PC-3 (cell line): Measurements from ENCODE around the gene ZNF346. TPM values are rescaled to one million over a fixed set of nuclear protein-coding genes. Genes with fewer than 3 reads are reported as not detected.

ENCODE experiments used
- ATAC-seq: fragments of 200-7000 bp; cut with Tn5 transposase; 2 replicates; pipeline ENCODE4 v1.9.1; 2020; ENCODE audit warnings: mild to moderate bottlenecking, moderate library complexity
- BruUV-seq: library from RNA; stranded (reverse); fragments of 400-500 nt; replicated peaks from 2 replicates; lab custom pipeline; 2021; lab: Mats Ljungman, UMichigan
- CTCF ChIA-PET: fragments of 300-600 bp; sonication (Branson Sonifier 250); formaldehyde crosslinking; loops from one replicate; lab custom pipeline; 2022; ENCODE audit warnings: antibody characterized with exemption; lab: Charles Lee
- POLR2A ChIA-PET: fragments of 300-600 bp; sonication (Branson Sonifier 250); formaldehyde crosslinking; loops from one replicate; lab custom pipeline; 2022; ENCODE audit warnings: antibody characterized with exemption; ENCODE audit not compliant: unreplicated experiment; lab: Charles Lee
- DNase-seq: peaks from one replicate; pipeline ENCODE4 v3.0.0-alpha.2; 2015
- H2AFZ ChIP-seq: fragments of 300-600 bp; sonication (generic); 2 replicates; pipeline ENCODE4 v1.6.0; 2016; ENCODE audit warnings: antibody characterized with exemption, low read length
- H3F3A ChIP-seq: fragments of 300-600 bp; sonication (generic); one replicate; pipeline ENCODE4 v1.6.0; 2017; ENCODE audit warnings: antibody characterized with exemption, low read length, control low read depth, mild to moderate bottlenecking; ENCODE audit not compliant: unreplicated experiment
- H3K27ac ChIP-seq: fragments of 300-600 bp; sonication (generic); 2 replicates; pipeline ENCODE4 v1.5.1; 2016; ENCODE audit warnings: mild to moderate bottlenecking, low read length
- H3K27me3 ChIP-seq: fragments of 300-600 bp; sonication (generic); 2 replicates; pipeline ENCODE4 v1.6.1; 2016; ENCODE audit warnings: low read length, mixed read lengths
- H3K36me3 ChIP-seq: fragments of 300-600 bp; sonication (generic); 2 replicates; pipeline ENCODE4 v1.6.1; 2016; ENCODE audit warnings: low read depth, mixed run types, low read length, mixed read lengths
- H3K4me1 ChIP-seq: fragments of 300-600 bp; sonication (generic); 2 replicates; pipeline ENCODE4 v1.5.1; 2016; ENCODE audit warnings: low read length; ENCODE audit not compliant: insufficient read depth
- H3K4me2 ChIP-seq: fragments of 300-600 bp; sonication (generic); 2 replicates; pipeline ENCODE4 v1.6.0; 2016; ENCODE audit warnings: low read length
- H3K4me3 ChIP-seq: fragments of 300-600 bp; sonication (generic); 2 replicates; pipeline ENCODE4 v1.5.1; 2016; ENCODE audit warnings: mild to moderate bottlenecking, low read length, mixed read lengths
- H3K79me2 ChIP-seq: fragments of 300-600 bp; sonication (generic); 2 replicates; pipeline ENCODE4 v1.6.1; 2017; ENCODE audit warnings: low read length, mixed read lengths
- H3K9ac ChIP-seq: fragments of 300-600 bp; sonication (generic); 2 replicates; pipeline ENCODE4 v1.6.0; 2016; ENCODE audit warnings: mild to moderate bottlenecking, low read length
- H3K9me2 ChIP-seq: fragments of 300-600 bp; sonication (generic); replicated peaks from 2 replicates; pipeline ENCODE4 v1.6.1; 2016; ENCODE audit warnings: mixed run types, low read length, mixed read lengths
- H3K9me3 ChIP-seq: fragments of 300-600 bp; sonication (generic); 2 replicates; pipeline ENCODE4 v1.6.1; 2016; ENCODE audit warnings: low read length, mixed read lengths
- H4K20me1 ChIP-seq: fragments of 300-600 bp; sonication (generic); 2 replicates; pipeline ENCODE4 v1.6.1; 2016; ENCODE audit warnings: low read length, mixed read lengths
- CTCF ChIP-seq: fragments of 300-600 bp; sonication (generic); conservative IDR thresholded peaks from 2 replicates; pipeline ENCODE4 v1.5.1; 2017; ENCODE audit warnings: antibody characterized with exemption, low read depth, mild to moderate bottlenecking, low read length
- EZH2 ChIP-seq: fragments of 300-600 bp; sonication (generic); IDR thresholded peaks from one replicate; pipeline ENCODE4 v1.6.1; 2017; ENCODE audit warnings: antibody characterized with exemption, mild to moderate bottlenecking, low read length; ENCODE audit not compliant: unreplicated experiment
- EZH2phosphoT487 ChIP-seq: fragments of 300-600 bp; sonication (generic); IDR thresholded peaks from 2 replicates; pipeline ENCODE4 v1.6.1; 2018; ENCODE audit warnings: mild to moderate bottlenecking, antibody characterized with exemption, low read length, borderline replicate concordance
- intact Hi-C: fragments of 100-400 bp; cut with micrococcal nuclease; formaldehyde crosslinking; loops from 2 replicates; pipeline ENCODE4 v1.9.0; 2023
- total RNA-seq: library from RNA; depleted of rRNA; stranded (reverse); fragments of >200 nt; gene quantifications from 2 replicates; pipeline ENCODE4 v1.2.3, GENCODE V29; 2014

Gene ZNF346
- total RNA-seq, 1 experiment from 2014 or later = 38.9 TPM

- Histone ChIP-seq H3K9me2 (no peaks in the 10 kb centered on the region), H3K36me3 (no peaks in the 10 kb centered on the region), H4K20me1 (no peaks in the 10 kb centered on the region), H3K27ac (no peak overlapping the region), H3K4me1 (no peaks in the 10 kb centered on the region), H3F3A (no peaks in the 10 kb centered on the region), H3K9ac (no peak overlapping the region), H2AFZ (no peak overlapping the region), H3K27me3 (no peaks in the 10 kb centered on the region), H3K4me3 (no peak overlapping the region), H3K79me2 (no peaks in the 10 kb centered on the region), H3K4me2 (no peak overlapping the region), H3K9me3 (no peaks in the 10 kb centered on the region)
- ATAC-seq = no peak
- POLR2A ChIA-PET = no interaction called here
- no peak for DNase-seq
- CTCF ChIA-PET = no interaction called here
- no peak for TF ChIP-seq EZH2phosphoT487
- intact Hi-C loops = no loop called here
- no TSS peak for BruUV-seq
Measured at GRCh38 chr5:177094224-177095087, 72.0 kb downstream of the ZNF346 start.

GRCh38 chr5:177095088-177095669 lies 72.7 kb downstream of the ZNF346 start:
- BruUV-seq = no TSS peak
- Histone ChIP-seq H3K4me3 (no peak overlapping the region), H3F3A (no peaks in the 10 kb centered on the region), H3K9ac (no peak overlapping the region), H3K9me3 (no peaks in the 10 kb centered on the region), H3K4me1 (no peaks in the 10 kb centered on the region), H2AFZ (no peak overlapping the region), H3K79me2 (no peaks in the 10 kb centered on the region), H4K20me1 (no peaks in the 10 kb centered on the region), H3K4me2 (no peak overlapping the region), H3K9me2 (no peaks in the 10 kb centered on the region), H3K27ac (no peak overlapping the region), H3K27me3 (no peaks in the 10 kb centered on the region), H3K36me3 (no peaks in the 10 kb centered on the region)
- no peak for TF ChIP-seq EZH2
- no peak for TF ChIP-seq CTCF
- TF ChIP-seq EZH2phosphoT487 = no peak
- intact Hi-C loops = no loop called here
- DNase-seq (no peak), ATAC-seq (no peak)
- ChIA-PET CTCF (no interaction called here), POLR2A (no interaction called here)

- intact Hi-C loops = no loop called here
- H3K9ac ChIP-seq = no peak overlapping the region
- no peak overlapping the region for H3K4me2 ChIP-seq
- ATAC-seq (0 out of 2 replicates have a peak, but pooled peaks have one; percentile 14), DNase-seq (no peak)
- H3K36me3 ChIP-seq = no peaks in the 10 kb centered on the region
- no peaks in the 10 kb centered on the region for H3F3A ChIP-seq
- no TSS peak for BruUV-seq
- ChIA-PET POLR2A (no interaction called here), CTCF (no interaction called here)
- H3K4me3 ChIP-seq = no peak overlapping the region
- H3K9me2 ChIP-seq = no peaks in the 10 kb centered on the region
- H3K27ac ChIP-seq = no peak overlapping the region
- no peaks in the 10 kb centered on the region for H3K79me2 ChIP-seq
- H3K9me3 ChIP-seq = no peaks in the 10 kb centered on the region
- H3K27me3 ChIP-seq = no peaks in the 10 kb centered on the region
- H4K20me1 ChIP-seq = no peaks in the 10 kb centered on the region
- no peak overlapping the region for H2AFZ ChIP-seq
- no peaks in the 10 kb centered on the region; the same call in 1 of the 2 replicates for H3K4me1 ChIP-seq
- no peak for TF ChIP-seq EZH2
- no peak for TF ChIP-seq EZH2phosphoT487
- TF ChIP-seq CTCF = no peak
Measured at GRCh38 chr5:177096162-177097015, 73.9 kb downstream of the ZNF346 start.
